GM21360 (cell line): ENCODE measurements around the gene SECTM1.

Source experiments
- ATAC-seq: cut with Tn5 transposase; IDR thresholded peaks from one replicate; pipeline ENCODE4 v1.9.1; 2021; ENCODE audit warnings: mild to moderate bottlenecking, moderate library complexity; ENCODE audit not compliant: unreplicated experiment

The SECTM1 gene

DNA sequence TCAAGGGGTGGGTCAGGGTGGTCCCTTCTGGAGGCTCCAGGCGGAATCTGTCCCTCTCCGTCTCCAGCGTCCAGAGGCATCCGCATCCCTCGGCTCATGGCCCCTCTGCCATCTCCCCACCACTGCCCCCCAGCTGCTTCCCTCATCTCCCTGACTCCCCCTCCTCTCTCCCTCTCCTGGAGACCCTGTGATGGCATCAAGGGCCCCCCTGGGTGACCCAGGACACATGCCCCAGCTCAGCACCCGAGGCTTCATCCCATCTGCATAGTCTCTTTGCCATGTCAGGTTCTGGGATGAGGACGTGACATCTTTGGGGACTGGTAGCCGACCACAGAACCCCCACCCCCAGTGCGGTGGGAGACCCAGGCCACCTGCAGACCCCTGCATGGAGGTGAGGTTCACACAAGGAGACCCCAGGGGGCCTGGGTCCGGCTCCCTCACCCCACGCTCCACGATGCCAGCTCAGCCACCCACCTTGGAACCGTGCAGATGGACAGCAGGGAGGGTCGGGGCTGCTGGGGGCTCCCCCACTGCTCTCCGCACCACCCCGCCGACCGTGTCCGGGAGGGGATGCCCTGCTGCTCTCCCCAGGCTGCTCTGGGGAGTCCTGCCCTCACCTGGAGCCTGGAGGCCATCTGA lies 3.8 kb downstream of the SECTM1 start:
- no peak for ATAC-seq

DNA sequence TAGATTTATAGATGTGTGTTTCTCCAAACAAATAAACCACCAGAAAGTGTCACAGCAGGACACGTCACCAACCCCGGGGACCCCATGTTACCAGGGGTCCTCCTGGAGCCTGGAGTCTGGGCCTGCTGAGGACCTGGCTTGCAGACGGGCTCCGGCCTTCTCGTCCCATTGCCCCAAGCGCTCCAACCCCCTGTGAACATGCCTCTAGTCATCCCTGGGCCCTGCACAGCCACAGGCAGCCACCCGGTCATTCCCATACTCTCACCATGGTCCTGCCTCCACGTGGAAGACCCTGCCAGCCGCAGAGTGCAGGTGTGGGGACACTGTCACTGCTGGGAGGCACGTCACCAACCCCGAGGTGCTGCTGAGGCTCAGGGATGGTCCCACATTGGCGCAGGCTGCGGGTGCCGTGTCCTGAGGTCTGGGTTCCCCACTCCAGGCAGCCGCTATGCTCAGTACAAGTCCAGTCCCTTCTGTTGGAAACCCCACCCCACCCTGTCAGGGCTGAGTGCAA lies 4.5 kb downstream of the SECTM1 start:
- no peak for ATAC-seq

DNA sequence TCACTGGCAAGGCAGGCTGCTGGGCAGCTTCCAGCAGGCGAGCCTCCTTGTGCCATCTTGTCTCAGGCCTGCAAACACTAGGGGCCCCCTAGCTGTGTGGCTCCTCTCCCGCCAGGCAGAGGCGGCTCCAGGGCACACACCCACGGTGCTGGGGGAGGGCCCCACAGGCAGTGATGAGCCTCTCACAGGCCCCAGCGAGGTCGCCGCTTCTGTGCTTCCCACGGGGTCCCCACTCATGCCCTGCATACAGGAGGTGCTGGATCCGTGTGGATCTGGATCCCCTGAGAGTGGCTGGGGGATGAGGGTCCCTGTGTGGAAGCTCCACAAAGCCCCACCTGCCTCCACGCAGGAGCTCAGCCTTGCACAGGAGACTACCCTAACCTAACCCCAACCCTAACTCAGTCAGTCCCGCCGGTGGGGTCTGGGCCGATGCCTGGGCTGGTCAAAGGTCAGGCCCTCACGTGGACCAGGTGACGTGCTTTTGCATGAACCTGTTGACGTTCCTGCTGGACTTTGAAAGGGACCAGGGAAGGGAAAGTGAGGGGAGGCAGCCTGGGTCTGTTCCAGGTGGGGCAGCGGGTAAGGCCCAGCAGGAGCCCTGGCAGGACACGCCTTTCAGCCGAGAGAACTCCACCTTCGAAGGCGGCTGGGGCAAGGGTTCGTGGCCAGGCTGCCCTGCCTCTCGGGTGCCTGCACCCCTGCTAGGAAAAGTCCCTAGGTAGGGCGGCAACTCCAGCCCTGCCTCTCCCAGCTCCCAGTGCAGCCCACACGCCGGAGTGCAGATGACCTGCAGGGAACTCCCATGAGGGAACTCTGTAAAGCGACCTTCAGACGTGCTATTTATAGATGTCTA lies 5.2 kb downstream of the SECTM1 start:
- ATAC-seq: no peak

DNA sequence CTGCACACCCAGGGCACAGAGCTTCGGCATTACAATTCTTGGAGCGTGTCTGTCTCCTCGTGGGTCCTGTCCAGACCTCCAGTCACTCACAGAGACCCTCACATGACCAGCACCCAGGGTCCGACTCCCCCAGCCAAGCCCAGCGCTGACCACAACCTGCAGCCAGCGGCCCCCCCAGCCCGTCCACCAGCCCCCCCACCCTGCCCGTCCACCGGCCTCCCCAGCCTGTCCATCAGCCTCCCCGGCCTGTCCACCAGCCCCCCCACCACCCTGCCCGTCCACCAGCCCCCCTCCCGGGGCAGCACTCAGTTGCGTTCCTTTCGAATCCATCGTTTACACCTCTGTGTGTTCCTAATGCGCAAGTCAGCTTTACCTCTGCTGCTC lies 5.8 kb downstream of the SECTM1 start:
- ATAC-seq: no peak

DNA sequence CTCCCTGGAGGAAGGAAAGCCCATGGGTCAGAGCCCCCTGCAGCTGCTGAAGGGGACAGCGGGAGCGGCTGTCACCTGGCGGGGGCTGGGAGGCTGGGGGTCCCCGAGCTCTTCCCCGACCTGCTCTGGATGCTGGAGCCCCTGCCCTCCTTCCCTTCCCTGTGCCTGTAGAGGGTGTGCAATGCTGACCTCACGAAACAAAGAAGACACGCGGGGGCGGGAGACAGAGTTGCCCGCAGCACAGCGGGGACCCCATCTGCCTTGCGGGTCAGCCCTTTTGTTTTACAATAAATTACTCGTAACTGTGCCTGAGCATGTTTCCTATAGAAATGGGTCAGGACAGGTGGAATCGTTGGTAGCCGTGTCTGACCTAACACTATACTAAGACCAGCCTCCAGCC lies 6.3 kb downstream of the SECTM1 start:
- ATAC-seq: no peak

DNA sequence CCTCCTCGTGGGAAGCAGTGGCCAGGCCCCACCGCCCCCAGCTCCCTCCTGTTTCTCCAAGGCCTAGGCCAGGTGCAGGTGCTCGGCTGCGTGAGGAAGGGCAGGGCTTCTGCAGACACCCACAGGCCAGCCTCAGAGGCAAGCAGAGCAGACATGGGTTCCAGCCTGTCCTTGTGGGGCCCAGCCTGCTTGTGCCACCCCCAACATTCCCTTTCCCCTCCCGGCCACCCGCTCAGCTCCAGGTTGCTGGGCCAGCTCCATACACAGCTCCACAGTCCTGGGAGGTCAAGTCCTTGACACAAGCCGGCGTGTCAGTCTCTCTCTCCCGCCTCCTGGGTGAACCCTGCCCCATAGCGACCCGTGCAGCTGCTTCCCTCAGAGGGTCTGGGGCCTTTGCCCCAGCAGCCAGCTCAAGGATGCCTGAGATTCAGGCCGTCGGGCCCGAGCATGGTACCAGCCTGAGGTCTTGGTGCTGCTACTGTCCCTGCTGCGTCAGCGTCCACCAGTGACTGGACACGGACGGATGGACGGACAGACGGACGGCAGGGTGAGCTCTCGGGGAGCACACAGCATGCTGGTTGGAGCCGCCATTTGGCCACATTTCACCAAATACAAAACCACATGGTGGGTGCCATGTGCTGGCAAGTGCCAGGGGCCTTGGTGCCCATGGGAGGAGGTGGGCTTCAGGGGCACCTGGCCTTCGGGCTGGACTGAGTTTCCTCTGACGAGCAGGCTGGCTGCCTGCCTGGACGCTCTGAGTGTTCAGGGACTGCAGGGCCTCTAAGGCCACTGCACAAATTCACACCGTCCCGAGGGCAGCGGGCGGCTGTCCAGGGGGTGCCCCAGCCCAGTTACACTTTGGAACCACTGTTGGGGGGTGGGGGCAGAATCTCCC lies 8.0 kb downstream of the SECTM1 start:
- ATAC-seq: no peak

DNA sequence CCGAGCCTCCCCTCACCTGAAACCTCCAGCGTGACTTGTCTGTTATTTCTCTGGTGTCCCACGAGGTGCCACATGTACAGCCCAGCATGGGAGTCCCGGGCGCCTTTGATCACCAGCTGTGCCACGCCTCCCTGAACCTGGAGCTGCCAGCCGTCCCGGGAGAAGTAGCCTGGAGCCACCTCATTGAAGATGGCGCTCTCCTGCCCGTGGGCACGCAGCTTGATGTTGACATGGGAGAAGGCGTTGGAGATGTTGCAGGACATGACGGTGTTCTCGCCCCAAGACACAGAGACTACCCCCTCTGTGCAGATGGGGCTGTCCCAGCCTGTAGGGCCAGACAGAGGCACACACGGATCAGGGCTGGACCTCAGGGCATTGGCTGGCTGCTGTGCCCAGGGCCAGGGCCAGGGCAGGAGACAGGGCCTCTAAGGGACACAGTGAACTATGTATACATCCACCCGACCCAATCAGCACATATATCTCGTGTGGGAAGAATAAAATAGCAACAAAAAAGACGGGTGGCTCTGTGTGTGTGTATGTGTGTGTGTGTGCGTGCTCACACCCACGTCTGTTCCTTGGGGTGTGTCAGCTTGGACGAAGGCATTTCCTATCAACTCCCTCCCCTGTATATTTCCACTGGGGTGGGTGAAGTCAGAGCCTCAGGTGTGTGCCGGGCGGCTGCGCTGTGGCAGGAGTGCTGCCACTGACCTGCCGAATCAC lies 8.8 kb downstream of the SECTM1 start:
- ATAC-seq: no peak

DNA sequence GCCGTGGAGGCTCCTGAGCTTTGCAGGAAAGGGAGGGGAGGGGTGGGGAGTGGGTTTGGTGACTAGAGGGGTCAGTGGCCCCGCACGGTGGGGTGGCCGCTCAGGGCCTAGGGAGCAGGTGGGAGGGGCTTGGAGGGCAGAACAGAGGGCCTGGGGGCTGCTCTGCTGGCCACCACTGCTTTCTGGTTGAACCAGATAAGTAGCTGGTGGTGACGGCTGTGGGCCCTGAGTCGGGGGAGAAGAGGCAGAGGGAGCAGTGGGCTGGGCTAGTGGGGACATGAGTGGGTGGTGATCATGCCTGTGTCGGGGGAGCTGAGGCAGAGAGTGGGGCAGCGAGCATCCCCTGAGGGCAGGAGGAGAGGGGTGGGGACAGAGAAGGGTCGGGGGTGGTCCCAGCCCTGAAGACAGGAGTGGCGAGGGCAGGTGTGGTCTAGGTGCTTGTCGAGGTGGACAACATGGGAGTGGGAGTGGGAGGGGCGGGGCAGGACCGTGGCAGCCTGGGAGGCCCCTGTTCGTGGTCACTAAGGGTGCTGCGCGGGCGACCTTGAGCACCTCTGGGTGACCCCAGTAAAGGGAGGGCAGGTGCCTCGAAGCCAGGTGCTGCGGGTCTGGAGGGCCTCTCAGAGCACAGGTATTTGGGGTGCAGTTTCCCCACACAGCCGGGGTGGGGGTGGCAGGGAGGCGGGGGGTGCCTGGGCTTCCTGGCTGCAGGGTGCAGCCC lies 9.9 kb downstream of the SECTM1 start:
- no peak for ATAC-seq

DNA sequence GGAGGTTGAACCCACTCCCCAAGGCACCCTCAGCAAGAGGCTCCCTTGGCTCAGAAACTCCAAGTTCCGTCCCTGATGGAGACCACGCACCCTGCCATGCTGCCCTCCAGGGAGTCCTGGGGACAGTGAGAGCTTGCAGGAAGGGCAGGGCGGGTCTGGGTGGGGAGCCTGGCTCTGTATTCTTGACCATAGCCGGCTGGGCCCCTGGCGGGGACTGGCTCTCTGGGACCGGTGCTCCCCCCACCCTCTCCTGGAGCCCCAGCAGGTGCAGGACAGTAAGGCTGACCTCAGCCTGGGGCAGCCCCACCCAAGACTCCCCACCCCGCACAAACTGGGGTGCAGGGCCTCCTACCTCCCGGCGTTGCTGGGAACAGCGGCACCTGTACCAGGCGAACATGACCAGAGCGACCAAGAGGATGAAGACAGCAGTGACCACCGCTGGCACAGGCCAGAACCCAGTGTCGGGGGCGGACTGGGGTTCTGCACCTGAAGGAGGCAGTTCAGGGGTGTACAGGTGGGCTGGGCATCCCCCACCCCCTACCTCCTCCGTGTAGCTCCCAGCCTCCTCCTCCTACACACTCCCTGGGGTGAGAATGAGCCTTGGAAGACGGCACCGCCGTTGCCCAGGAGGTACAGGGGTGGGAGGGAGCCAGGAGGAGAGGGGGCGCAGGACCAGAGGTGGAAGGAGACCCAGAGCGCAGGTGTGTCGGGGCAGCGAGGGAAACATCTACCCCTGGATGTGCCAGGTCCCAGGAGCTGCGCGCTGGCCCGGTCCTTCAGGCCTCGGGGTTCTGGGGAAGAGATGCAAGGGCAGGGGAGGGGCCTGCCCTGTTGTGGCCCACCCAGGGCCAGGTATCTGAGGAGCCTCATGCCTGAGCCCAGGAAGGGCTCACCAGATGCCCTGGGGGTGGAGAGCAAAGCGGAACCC lies 10.8 kb downstream of the SECTM1 start:
- ATAC-seq: no peak

DNA sequence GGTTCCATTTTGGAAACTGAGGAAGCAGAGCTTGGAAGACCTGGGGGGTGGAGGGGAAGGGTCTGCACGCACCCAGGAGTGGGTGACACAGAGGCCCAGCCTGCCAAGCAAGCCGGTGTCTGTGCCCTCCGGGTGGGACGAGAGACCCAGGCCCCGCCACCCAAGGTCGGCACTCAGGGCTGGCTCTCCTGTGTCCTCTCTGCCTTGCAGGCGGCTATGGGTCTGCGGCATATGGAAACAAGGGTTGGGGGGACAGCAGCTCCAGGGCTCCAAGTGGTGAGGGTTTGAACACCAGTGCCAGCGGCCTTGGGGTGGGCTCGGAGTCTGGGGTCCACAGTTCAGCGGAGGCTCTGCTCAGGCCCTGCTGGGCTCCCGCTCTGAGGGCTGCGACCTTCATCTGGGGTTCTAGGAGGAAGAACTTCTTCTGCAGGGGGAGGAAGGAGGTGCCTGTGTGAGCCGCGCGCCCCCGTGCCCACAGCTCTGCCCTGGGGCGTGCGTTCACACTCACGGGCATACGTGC lies 11.6 kb downstream of the SECTM1 start:
- no peak for ATAC-seq

DNA sequence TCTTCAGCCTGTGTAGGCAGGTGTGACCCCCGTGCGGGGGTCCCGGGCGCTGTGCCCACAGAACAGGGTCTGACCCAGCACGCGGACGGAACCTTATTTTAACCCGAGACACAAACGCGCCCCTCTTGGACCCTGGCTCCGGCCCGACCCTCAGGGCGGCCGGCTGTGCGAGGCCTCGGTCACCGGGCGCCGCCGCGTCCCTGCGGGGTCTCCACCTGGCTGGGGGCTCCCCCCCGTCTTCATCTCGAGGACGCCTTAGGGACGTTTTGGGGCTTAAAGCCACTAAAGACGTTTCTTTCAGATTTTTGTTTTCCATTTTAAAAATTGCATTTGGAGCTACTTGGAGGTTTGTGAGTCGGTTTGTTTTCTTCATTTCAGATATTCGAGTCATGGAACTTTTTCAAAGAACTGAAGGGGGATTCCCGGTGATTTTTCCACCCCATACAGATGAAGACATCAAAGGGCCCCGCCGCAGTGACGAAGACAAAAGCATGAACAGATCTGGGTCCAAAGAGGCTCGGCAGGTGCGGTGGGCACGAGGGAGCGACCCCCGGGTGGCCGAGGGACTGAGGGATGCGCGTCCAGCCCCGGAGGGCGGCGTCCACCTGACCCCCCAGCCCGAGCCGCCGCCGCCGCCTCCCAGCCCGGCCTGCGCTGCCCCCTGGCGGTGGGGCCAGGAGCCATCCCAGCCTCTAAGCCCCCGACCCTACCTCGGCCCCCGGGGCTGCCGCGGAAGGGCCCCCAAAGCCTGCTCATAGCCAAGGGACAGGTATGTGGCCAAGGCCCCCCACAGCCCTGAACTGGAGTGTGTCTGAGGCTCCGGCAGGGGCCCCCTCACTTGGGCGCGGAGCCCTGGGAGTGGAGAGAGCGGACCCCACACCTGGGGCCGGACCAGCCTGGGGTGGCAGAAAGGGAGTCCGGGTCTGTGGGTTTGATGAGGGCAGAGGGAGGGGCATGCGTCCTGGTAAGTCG lies 12.3 kb downstream of the SECTM1 start:
- no peak for ATAC-seq

DNA sequence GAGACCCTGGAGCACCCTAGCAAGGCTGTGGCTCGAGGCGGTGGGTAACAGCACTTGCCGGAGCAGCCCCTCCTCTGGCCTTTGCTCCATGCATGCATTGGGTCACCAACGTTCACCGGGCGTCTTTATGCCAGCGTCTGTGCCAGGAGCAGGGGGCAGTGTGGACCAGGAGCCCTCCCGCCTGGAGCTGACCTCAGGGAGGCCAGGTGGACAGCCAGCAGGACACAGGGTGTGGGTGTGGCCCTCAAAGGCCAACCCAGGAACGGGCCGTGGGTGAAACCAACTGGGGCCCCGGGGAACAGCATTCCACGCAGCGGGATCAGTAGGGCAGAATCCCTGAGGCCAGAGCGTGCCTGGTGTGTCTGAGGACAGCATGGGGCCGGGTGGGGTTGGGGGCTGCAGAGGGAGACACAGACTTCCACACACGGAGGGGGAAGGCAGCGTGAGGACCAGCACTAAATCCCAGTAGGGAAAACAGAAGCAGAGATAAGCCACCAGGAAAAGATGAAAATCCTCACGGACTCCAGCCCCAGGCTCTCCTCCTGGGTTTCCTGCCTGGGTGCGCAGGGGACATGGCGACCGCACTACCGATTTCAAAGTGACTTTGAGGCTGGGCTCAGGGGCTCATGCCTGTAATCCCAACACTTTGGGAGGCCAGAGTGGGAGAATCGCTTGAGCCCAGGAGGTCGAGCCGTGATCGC lies 13.3 kb downstream of the SECTM1 start:
- no peak for ATAC-seq

DNA sequence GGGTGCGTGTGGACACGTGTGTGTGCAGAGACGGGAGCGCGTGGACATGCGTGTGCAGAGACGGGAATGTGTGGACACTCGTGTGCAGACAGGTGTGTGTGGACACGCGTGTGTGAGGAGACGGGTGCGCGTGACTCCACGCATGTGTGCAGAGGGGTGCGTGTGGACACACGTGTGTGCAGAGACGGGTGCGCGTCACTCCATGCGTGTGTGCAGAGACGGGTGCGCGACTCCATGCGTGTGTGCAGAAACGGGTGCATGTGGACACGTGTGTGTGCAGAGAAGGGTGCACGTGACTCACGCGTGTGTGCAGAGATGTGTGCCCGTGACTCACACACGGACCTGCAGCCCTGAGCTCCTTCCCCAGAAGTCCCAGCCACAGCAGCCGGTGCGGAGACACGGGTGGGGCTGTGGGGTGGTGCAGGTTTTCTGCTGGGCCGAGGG lies 13.9 kb downstream of the SECTM1 start:
- ATAC-seq: no peak

DNA sequence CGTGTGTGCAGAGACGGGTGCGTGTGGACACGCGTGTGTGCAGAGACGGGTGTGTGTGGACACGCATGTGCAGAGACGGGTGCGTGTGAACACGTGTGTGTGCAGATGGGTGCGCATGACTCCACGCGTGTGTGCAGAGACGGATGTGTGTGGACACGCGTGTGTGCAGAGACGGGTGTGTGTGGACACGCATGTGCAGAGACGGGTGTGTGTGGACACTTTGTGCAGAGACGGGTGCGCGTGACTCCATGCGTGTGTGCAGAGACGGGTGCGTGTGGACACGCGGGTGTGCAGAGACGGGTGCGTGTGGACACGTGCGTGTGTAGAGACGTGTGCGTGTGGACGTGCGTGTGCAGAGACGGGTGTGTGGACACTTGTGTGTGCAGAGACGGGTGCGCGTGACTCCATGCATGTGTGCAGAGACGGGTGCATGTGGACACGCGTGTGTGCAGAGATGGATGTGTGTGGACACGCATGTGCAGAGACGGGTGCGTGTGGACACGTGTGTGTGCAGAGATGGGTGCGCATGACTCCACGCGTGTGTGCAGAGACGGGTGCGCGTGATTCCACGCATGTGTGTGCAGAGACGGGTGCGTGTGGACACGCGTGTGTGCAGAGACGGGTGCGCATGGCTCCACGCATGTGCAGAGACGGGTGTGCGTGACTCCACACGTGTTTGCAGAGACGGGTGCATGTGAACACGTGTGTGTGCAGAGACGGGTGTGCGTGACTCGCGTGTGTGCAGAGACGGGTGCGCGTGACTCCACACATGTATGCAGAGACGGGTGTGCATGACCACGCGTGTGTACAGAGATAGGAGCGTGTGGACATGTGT lies 14.6 kb downstream of the SECTM1 start:
- ATAC-seq: no peak

DNA sequence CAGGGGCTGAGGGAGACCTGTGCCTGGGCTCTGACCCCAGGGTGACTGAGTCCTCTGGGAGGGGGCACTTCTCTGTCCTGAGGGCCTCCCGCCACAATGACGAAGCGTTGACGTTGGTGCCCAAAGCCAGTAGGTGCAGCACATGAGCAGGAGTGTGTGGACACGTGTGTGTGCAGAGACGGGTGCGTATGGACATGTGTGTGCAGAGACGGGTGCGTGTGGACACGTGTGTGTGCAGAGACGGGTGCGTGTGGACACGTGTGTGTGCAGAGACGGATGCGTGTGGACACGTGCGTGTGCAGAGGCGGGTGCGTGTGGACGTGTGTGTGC lies 15.4 kb downstream of the SECTM1 start:
- ATAC-seq: no peak
